ENCODE results near the gene RFC1. TPM values are rescaled to one million over a fixed set of nuclear protein-coding genes. Genes with fewer than 3 reads are reported as not detected.
"Not testable (repeated sequence)": the region's sequence is repeated elsewhere in the genome, so short reads cannot be mapped to it uniquely, and the experiment has no call there.

RFC1 gene
- total RNA-seq, 8 experiments from 2014 or later: 21.5 to 89.7 (median 35.8) TPM

- 47 to 92% (median 88%) methylated on average over 1 to 4 of the region's 4 CpGs; no CpG with 5 or more reads in 2 of the 10 experiments for WGBS, 10 experiments
- in situ Hi-C loops (cut with MboI; ENCODE audit: low pct_unique_long_range_greater_than_20kb in 2 of 9, low sequenced_read_pairs in 9 of 9, unreplicated experiment in 9 of 9): no loop called here
- ATAC-seq (replicated peaks in 6 of 8): no peak
Measured at GRCh38 chr4:39375478-39375877, 9.3 kb upstream of the RFC1 start.

GRCh38 chr4:39371209-39371608 lies 5.0 kb upstream of the RFC1 start:
- 16 to 100% (median 67%) methylated on average over 2 to 3 of the region's 6 CpGs; no CpG with 5 or more reads in 6 of the 10 experiments for WGBS, 10 experiments
- in situ Hi-C loops (cut with MboI; ENCODE audit: low pct_unique_long_range_greater_than_20kb in 2 of 9, low sequenced_read_pairs in 9 of 9, unreplicated experiment in 9 of 9); ATAC-seq (replicated peaks in 6 of 8); H3K4me1 ChIP-seq (replicated peaks in 1 of 2); H3K27ac ChIP-seq; H3K4me3 ChIP-seq: not testable (repeated sequence)

More at GRCh38 chr4:39375478-39375877, 9.3 kb upstream of the RFC1 start:
- Histone ChIP-seq H3K4me1 (replicated peaks in 1 of 2) (no peaks in the 10 kb centered on the region), H3K4me3 (no peak overlapping the region), H3K27ac (no peak overlapping the region)

GRCh38 chr4:39369301-39369700 lies 3.1 kb upstream of the RFC1 start:
- Histone ChIP-seq H3K4me1 (replicated peaks in 1 of 2) (peaks cover 10 to 11% of the 10 kb centered on the region in 2 donors), H3K27ac (no peak overlapping the region), H3K4me3 (no peak overlapping the region)
- in situ Hi-C loops (cut with MboI; ENCODE audit: low pct_unique_long_range_greater_than_20kb in 2 of 9, low sequenced_read_pairs in 9 of 9, unreplicated experiment in 9 of 9): no loop called here
- no peak for ATAC-seq (replicated peaks in 6 of 8)
- WGBS, 10 experiments: 38 to 88% (median 54%) methylated on average over 2 to 4 of the region's 4 CpGs; no CpG with 5 or more reads in 2 of the 10 experiments

DNA sequence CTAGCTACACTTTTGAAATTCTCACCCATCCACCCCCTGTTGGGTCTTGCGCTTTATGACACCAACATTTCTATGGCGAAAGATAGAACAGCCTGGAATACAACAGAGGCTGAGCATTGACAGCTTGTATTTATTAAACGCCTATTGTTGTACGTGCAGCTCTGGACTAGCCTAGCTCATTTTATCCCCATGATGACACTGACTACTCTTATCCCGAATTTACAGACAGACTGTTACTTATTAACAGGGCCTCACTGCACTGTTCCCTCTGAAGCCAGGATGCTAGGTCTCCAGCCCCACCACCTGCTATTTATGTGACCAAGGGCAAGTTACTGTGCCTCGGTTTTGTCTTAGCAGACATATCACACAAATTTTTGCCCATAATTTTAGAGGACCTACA lies 1.0 kb upstream of the RFC1 start:
- no peak for ATAC-seq (replicated peaks in 6 of 8)
- Histone ChIP-seq H3K4me3 (no peak overlapping the region), H3K4me1 (replicated peaks in 1 of 2) (peaks cover 10 to 11% of the 10 kb centered on the region in 2 donors), H3K27ac (no peak overlapping the region)
- WGBS, 10 experiments: 62 to 100% (median 81%) methylated on average over 1 to 6 of the region's 6 CpGs; no CpG with 5 or more reads in 1 of the 10 experiments
- in situ Hi-C loops (cut with MboI; ENCODE audit: low pct_unique_long_range_greater_than_20kb in 2 of 9, low sequenced_read_pairs in 9 of 9, unreplicated experiment in 9 of 9): no loop called here

GRCh38 chr4:39365360-39365759 lies 802 bp downstream of the RFC1 start:
- H3K4me3 ChIP-seq: peak overlapping the region; percentile 63 to 99 (median 95)
- H3K4me1 ChIP-seq (replicated peaks in 1 of 2): peaks cover 10 to 11% of the 10 kb centered on the region in 2 donors
- WGBS, 10 experiments: 0 to 25% (median 9%) methylated on average over 2 to 7 of the region's 7 CpGs
- in situ Hi-C loops (cut with MboI; ENCODE audit: low pct_unique_long_range_greater_than_20kb in 2 of 9, low sequenced_read_pairs in 9 of 9, unreplicated experiment in 9 of 9): no loop called here
- H3K27ac ChIP-seq: no peak overlapping the region
- no peak for ATAC-seq (replicated peaks in 6 of 8)

GRCh38 chr4:39363773-39364393 lies 2.3 kb downstream of the RFC1 start:
- peaks cover 10 to 11% of the 10 kb centered on the region in 2 donors for H3K4me1 ChIP-seq (replicated peaks in 1 of 2)
- no peak for ATAC-seq (replicated peaks in 6 of 8)
- no peak overlapping the region for H3K27ac ChIP-seq
- 40 to 100% (median 90%) methylated on average over 1 to 3 of the region's 4 CpGs; no CpG with 5 or more reads in 2 of the 10 experiments for WGBS, 10 experiments
- in situ Hi-C loops (cut with MboI; ENCODE audit: low pct_unique_long_range_greater_than_20kb in 2 of 9, low sequenced_read_pairs in 9 of 9, unreplicated experiment in 9 of 9): no loop called here
- no peak overlapping the region for H3K4me3 ChIP-seq

DNA sequence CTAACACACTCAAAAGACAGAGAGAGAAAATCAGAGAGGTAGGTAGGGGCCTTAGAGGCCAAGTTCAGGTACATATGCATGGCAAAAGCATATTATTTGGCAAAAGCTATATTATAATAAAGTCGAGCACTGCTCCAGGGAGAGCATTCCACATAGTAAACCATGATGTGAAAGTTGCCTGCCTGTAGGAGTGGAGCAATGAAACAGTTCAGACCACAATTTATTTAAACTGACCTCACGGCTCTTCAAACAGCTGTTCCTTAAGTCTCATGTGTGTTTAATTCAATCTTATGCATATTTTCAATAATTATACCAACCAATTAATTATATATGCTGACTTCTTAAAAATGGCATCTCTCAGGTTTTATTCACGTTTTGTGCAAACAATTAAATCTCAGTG lies 3.3 kb downstream of the RFC1 start:
- in situ Hi-C loops (cut with MboI; ENCODE audit: low pct_unique_long_range_greater_than_20kb in 2 of 9, low sequenced_read_pairs in 9 of 9, unreplicated experiment in 9 of 9): no loop called here
- no peak overlapping the region for H3K27ac ChIP-seq
- WGBS, 10 experiments: 43 to 100% (median 85%) methylated on average over 2 to 3 of the region's 3 CpGs
- no peak for ATAC-seq (replicated peaks in 6 of 8)
- peaks cover 10 to 11% of the 10 kb centered on the region in 2 donors for H3K4me1 ChIP-seq (replicated peaks in 1 of 2)
- H3K4me3 ChIP-seq: no peak overlapping the region

DNA sequence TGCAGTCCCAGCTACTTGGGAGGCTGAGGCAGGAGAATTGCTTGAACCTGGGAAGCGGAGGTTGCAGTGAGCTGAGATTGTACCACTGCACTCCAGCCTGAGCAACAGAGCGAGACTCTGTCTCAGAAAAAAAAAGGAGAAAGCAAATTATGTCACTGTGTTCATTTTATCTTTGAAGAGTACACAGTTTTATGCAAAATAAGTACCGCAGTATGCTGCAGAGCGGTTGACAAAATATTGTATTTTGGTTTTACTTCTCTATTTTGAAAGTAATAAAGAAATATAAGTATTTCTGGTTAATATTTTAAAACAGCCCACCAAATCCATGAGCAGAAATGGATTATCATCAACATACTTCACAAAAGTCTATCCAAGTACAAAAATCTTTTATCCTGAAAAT lies 5.6 kb downstream of the RFC1 start:
- H3K4me1 ChIP-seq (replicated peaks in 1 of 2): peaks cover 8 to 10% of the 10 kb centered on the region in 2 donors
- ATAC-seq (replicated peaks in 6 of 8); H3K4me3 ChIP-seq; in situ Hi-C loops (cut with MboI; ENCODE audit: low pct_unique_long_range_greater_than_20kb in 2 of 9, low sequenced_read_pairs in 9 of 9, unreplicated experiment in 9 of 9); H3K27ac ChIP-seq: not testable (repeated sequence)
- WGBS, 10 experiments: 92 to 100% (median 100%) methylated on average over 1 to 4 of the region's 4 CpGs

DNA sequence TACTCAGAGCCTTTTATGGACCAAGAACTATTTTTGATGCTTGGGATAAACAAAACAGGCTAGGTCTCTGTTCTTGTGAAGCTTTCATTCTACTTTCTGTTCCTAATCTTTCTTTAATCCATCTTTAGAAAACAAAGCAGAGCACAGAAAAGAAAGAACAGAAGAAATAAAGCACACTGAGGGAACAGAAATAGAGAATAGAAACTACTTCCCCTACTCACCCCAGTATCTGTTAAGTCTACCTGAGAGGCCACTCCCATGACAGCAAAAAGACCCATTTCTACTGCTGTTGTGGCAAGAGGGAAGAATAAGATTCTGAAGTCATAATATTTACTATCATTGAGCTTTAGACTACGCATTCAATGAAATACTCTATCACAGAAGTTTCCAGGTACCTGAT lies 9.2 kb downstream of the RFC1 start:
- WGBS, 10 experiments: 82 to 100% (median 100%) methylated on average over 1 of the region's 1 CpG; no CpG with 5 or more reads in 2 of the 10 experiments
- no peak overlapping the region for H3K27ac ChIP-seq
- ATAC-seq (replicated peaks in 6 of 8): no peak
- in situ Hi-C loops (cut with MboI; ENCODE audit: low pct_unique_long_range_greater_than_20kb in 2 of 9, low sequenced_read_pairs in 9 of 9, unreplicated experiment in 9 of 9): no loop called here
- no peak overlapping the region for H3K4me3 ChIP-seq
- H3K4me1 ChIP-seq (replicated peaks in 1 of 2): peaks cover 4 to 11% of the 10 kb centered on the region in 2 donors

DNA sequence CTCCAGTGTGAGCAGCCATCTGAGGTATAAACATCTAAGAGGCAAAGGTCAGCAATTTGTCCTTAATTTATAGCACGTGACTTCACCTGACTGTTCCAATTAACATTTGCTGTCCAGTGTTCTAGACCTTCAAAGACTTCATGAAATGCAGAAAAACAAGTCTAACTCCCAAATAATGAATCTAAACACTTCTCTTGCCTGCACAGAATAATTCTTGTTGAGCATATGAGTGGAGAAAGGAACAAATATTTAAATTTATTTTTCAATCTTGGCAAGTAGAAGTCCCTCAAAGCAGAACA lies 12.0 kb downstream of the RFC1 start:
- no peak overlapping the region for H3K27ac ChIP-seq
- 0 to 80% (median 40%) methylated on average over 1 of the region's 1 CpG; no CpG with 5 or more reads in 4 of the 10 experiments for WGBS, 10 experiments
- ATAC-seq (replicated peaks in 6 of 8): no peak
- H3K4me1 ChIP-seq (replicated peaks in 1 of 2): peaks cover 4 to 11% of the 10 kb centered on the region in 2 donors
- in situ Hi-C loops (cut with MboI; ENCODE audit: low pct_unique_long_range_greater_than_20kb in 2 of 9, low sequenced_read_pairs in 9 of 9, unreplicated experiment in 9 of 9): no loop called here
- no peak overlapping the region for H3K4me3 ChIP-seq

DNA sequence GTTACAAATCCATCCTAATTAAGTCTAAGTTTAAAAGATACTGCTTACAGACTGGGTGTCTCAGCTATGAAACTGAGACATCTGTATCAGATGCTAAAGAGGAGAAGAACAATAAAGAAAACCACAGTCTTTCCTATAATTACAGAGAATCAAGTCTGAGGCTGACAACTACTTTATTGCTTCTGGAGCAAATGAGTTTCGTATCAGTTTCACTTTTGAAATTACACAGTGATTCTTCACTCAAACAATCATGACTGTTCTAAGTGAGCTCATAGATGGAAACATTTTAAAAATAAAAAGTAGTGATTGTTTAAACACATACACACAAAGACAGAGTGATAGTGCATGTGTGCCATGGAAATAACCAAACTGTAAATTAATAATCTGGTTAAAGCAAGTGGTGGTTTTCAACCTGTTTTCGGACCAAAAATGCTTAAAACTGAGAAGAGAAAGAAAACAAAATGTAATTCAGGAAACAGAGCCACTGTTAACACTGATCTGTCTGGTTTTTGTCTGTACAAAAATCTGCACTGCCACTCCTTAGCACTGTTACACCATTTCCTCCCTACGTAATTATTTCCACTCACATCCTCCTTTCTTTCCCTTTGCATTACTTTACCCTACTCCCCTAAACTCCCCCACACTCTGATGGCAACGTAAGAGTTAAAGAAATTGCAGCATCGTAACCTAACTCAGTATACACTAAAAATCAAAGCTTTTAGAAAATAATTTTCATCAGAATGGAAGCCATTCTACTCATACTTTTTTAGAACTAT lies 12.5 kb downstream of the RFC1 start:
- in situ Hi-C loops (cut with MboI; ENCODE audit: low pct_unique_long_range_greater_than_20kb in 2 of 9, low sequenced_read_pairs in 9 of 9, unreplicated experiment in 9 of 9): no loop called here
- H3K4me1 ChIP-seq (replicated peaks in 1 of 2): peaks cover 4 to 11% of the 10 kb centered on the region in 2 donors
- ATAC-seq (replicated peaks in 6 of 8): peak in 3 of 8 experiments; percentile 53 to 88 (median 87)
- H3K27ac ChIP-seq: no peak overlapping the region
- 4 to 100% (median 61%) methylated on average over 1 to 5 of the region's 5 CpGs for WGBS, 10 experiments
- no peak overlapping the region for H3K4me3 ChIP-seq

DNA sequence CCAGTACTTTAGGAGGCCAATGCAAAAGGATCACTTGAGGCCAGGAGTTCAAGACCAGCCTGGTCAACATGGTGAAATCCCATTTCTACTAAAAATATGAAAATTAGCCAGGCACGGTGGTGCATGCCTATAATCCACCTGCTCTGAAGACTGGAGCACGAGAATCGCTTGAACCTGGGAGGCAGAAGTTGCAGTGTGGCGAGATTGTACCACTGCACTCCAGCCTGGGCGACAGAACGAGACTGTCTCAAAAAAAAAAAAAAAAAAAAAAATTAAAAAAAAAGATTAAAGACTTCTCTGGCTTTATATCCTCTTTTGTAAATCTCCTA lies 13.0 kb downstream of the RFC1 start:
- peak in 1 of 8 experiments; percentile 17 for ATAC-seq (replicated peaks in 6 of 8)
- H3K27ac ChIP-seq; in situ Hi-C loops (cut with MboI; ENCODE audit: low pct_unique_long_range_greater_than_20kb in 2 of 9, low sequenced_read_pairs in 9 of 9, unreplicated experiment in 9 of 9); H3K4me3 ChIP-seq: not testable (repeated sequence)
- WGBS, 10 experiments: 46 to 100% (median 89%) methylated on average over 2 to 6 of the region's 6 CpGs
- peaks cover 4 to 11% of the 10 kb centered on the region in 2 donors for H3K4me1 ChIP-seq (replicated peaks in 1 of 2)

DNA sequence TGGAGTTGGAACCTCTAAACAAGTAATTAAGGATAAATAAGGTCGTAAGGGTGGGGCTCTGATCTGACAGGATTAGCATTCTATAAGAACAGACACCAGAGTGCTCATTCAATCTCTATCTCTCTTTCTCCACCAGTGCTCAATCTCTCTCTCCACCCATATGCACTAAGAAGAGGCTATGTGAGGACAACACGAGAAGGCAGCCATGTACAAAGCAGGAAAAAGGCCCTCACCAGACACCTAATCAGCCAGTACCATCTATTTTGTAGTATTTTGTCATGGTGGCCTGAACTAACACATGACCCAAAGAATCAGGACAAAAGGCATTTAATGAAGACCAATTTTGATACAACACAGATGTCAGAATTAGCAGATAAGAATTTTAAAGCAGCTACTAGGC lies 16.8 kb downstream of the RFC1 start:
- H3K4me1 ChIP-seq (replicated peaks in 1 of 2): peaks cover 4 to 10% of the 10 kb centered on the region in 2 donors
- no peak overlapping the region for H3K4me3 ChIP-seq
- 80 to 100% (median 90%) methylated on average over 1 to 2 of the region's 2 CpGs; no CpG with 5 or more reads in 4 of the 10 experiments for WGBS, 10 experiments
- in situ Hi-C loops (cut with MboI; ENCODE audit: low pct_unique_long_range_greater_than_20kb in 2 of 9, low sequenced_read_pairs in 9 of 9, unreplicated experiment in 9 of 9): no loop called here
- no peak for ATAC-seq (replicated peaks in 6 of 8)
- H3K27ac ChIP-seq: no peak overlapping the region

Measured in motor neuron (in vitro differentiated cells).